Activated effector memory CD4-positive, alpha-beta T cell treated with Interleukin-2 at 50 U/mL for 16 hours (primary cell): ENCODE measurements around the gene NF1.
"Not testable (repeated sequence)": the region's sequence is repeated elsewhere in the genome, so short reads cannot be mapped to it uniquely, and the experiment has no call there.

Experiments
- DNase-seq: peaks from one replicate; pipeline ENCODE4 v3.0.0-alpha.2; 2020

Gene NF1

DNA sequence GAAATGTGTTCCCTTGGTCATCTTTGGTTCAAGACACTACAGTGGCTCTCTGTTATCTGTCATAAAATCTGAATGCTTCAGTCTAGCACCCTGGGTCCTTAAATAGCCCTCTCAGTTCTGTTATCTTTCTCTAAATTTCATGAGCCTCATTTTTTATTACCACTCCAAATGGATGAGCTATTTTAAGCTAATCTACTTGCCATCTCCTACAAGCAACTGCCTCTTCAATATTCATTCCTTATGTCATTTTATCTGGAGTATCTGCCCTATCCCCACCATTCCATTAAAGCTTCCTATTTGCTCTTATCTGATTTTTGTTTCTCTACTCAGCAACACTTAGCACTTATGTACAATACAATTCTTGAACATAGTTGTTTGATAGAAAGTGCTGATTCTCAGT lies 254.7 kb downstream of the NF1 start:
- DNase-seq, result no peak

DNA sequence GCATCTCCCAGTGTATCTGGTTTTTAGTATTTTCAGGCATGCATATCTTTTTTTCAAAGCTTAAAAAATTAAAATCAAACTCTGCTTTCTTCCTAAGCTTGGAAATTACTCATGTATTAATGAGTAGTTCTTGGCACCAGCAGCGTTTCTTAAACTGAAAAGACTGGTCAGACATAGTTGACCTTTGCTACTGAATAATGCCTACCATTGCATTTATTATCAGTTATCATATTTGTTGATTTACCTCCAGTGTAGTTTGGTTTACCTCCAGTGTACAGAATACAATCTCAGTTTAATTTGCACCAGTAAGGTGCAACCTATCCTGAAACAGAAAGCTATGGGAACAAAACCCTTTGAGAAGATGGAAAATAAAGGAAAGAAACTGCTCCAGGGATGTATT lies 261.2 kb downstream of the NF1 start:
- no peak for DNase-seq

DNA sequence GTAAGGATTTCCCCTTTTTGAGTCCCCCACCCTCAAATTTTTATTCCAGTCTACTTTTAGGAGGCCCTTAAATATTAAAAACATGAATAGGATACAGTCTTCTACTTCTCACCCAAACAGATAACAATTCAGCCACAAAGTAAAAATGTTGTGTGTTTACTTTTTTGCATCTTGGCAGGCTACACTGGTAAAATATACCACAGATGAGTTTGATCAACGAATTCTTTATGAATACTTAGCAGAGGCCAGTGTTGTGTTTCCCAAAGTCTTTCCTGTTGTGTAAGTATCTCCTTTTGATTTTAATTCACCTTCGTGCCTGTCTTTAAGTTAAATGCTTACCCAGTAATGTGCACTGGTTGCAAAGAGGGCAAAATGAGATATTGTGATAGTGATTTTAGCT lies 262.3 kb downstream of the NF1 start:
- DNase-seq, result no peak

DNA sequence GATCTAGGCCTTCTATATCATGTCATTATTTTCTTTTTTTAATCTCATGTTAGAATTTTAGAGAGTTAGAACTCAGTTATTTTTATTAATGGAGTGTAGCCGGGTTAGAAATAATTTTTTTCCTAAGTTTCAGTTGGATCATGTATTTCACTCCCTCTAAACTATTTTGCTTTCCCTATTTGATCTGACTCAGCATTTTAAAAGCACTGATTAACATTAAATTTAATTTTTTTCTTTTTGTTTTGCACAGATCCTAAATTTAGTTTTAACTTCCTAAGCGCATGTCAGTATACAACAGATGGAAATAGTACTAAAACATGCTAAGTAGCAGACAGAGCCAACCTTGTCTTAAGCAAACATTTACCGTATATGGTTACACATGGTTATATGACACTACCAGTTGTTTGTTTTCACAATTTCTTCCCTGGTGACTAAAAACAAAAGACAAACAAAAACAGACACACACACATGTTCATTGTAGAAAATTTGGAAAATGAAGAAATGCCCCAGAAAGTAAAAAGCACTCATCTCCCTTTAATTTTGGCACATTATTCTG lies 263.1 kb downstream of the NF1 start:
- DNase-seq, result no peak

DNA sequence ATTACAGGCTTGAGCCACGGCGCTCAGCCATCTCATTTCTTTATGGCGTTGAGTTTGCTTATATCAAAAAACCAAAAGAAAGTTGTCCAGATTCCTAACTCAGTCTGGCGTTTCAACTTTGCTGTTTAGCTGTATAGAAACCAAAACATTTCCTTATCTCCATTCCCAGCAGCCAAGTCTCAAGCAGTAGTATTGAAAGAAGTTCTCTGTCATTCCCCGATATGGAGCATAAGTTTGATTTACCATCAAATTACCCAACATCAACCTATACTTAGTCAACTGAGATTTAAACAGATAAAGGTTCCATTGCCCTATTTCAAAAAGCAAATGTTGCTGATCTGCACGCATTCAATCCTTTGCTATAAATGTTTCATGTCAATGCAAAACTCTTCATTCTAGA lies 269.2 kb downstream of the NF1 start:
- no peak for DNase-seq

DNA sequence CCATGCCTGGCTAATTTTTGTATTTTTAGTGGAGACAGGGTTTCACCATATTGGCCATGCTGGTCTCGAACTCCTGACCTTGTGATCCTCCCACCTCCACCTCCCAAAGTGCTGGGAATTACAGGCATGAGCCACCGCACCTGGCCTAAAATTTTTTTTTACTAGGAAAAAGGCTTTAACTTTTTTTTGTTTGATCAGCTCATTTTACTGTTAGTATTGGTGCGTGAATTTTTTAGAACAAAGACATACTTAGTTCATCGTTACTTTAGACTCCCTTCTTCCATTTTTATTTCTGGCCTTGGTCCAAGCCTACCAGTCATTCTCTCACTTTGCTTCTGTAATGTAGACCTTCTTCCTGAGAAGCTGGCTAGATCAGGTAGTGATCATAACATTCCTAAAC lies 271.3 kb downstream of the NF1 start:
- no peak for DNase-seq

DNA sequence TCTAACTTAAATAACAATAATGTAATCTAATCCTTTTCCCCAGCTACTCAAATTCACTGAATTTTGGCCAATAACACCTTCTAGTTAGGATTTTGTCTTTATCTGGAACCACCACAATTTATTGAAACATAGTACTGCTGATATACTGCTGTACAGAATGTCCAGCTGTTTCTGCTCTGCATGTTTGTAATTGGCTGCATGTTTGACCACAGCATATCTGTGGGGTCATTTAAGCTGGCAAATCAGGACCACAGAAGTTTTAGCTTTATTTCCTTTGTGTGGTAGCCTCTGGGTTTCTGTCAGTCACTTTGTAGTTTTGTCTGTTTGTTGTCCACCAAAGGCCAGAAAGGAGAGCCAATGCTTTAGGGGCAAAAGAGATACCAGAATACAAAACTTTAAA lies 274.5 kb downstream of the NF1 start:
- no peak for DNase-seq

DNA sequence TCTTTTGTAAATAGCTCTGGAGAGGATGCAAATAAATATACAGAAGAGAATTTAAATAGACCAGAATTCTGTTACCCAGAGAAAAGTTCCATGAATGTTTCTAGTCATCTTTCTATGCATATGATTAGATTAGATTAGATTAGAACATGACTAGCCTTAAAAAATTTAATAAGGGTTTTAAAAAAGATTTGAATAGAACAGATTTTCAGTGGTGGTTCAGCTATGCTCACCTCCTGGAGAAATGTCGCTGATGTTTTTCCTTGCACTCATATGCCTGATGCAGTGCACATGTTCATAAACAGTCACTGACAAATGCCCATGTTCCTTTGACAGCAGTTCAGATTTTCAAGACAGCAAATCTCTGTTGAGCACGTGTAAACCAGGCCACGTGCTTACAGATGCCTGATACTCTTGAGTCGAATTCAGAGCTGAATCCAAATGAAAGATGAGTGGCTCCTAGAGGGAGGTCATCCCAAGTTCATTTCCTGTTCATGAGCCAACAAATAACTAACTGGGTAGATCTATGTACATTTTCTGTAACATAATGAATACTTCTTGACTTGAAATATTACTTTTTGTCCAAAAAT lies 276.8 kb downstream of the NF1 start:
- no peak for DNase-seq

DNA sequence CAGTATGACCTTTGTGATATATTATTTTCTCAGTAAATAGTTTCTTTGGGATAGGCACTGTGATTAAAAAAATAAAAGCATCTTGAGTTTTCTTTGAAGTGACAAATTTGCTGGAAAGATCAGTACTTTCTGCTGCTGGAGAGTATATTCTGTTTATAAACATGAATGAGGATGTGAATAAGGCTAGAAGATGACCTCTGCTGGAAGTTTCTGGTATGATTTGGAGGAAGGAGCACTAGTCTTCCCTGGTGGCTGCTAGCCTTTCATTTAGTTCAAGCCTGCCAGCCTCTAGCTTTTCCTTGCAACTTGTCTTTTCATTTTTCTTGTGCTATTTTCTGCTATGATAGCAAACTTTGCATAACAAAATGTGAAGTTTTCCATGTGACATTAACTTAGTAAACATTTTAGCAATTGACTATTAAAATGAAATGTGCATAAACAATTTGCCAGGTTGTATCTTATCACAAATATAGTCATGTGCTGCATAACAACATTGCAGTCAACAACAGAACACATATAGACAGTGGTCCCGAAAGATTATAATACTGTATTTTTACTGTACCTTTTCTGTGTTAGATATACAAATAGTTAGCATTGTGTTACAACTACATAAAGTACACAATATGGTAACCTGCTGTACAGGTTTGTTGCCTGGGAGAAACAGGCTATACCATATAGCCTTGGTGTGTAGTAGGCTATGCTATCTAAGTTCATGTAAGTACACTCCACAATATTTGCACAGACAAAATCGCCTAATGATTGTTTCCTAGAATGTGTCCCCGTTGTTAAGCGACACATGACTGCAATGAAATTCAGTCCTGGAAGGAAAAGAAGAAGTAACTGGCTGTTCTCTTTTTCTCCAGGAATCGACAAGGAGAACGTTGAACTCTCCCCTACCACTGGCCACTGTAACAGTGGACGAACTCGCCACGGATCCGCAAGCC lies 278.6 kb downstream of the NF1 start:
- no peak for DNase-seq

DNA sequence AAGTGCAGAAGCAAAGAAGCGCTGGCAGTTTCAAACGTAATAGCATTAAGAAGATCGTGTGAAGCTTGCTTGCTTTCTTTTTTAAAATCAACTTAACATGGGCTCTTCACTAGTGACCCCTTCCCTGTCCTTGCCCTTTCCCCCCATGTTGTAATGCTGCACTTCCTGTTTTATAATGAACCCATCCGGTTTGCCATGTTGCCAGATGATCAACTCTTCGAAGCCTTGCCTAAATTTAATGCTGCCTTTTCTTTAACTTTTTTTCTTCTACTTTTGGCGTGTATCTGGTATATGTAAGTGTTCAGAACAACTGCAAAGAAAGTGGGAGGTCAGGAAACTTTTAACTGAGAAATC lies 279.3 kb downstream of the NF1 start:
- no peak for DNase-seq

DNA sequence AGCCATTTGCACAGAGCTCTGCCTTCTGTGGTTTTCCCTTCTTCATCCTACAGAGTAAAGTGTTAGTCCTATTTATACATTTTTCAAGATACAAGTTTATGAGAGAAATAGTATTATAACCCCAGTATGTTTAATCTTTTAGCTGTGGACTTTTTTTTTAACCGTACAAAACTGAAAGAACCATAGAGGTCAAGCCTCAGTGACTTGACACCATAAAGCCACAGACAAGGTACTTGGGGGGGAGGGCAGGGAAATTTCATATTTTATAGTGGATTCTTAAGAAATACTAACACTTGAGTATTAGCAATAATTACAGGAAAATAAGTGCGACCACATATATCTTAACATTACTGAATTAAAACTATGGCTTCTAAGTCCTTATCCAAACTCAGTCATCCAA lies 279.7 kb downstream of the NF1 start:
- no peak for DNase-seq

DNA sequence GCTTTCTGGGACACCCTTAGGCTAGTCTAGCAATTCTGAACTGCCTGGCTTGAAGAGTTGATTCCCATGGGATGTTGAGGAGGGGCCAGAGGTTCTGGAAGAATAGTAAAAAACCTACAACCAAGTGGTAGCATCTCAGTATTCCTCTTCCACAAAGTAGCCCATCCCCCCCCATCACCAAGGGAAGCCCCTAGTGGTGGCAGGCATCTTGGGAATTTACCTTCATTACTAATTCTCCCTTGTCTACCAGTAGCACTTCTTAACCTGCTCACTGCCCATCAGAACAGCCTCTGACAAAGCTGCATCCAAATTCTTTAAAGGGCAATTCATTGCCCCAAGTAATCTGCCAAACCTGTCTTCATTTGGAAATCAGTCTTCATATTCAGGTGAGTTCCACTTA lies 283.9 kb downstream of the NF1 start:
- DNase-seq, result no peak

DNA sequence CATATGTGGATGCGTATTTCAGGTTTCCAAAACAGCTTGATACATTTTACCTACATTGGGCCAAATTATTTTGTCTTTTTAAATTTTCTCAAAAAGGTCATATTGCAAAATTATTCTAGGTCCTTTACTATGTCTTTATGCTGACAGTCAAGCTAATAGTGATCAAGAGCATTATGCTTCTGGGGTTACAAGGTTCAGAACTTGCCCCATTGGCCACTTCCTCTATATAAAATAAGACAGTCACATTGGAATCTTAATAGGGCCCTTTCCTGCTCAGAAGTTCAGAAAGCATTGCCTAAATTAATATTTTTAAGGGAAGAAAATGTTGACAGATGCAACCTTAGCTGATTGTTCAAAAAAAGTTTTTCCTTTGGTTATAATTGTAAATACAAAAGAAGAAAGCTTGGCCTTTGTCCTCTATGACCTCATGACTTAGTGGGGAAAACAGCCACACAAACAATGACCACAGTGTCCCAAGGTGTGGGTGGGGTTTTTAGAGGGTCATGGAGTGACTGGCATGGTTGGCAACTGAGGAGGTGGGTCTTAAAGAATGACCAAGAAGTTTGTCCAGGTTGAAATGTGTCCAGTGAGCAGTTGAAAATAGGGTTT lies 284.9 kb downstream of the NF1 start:
- DNase-seq, result no peak

DNA sequence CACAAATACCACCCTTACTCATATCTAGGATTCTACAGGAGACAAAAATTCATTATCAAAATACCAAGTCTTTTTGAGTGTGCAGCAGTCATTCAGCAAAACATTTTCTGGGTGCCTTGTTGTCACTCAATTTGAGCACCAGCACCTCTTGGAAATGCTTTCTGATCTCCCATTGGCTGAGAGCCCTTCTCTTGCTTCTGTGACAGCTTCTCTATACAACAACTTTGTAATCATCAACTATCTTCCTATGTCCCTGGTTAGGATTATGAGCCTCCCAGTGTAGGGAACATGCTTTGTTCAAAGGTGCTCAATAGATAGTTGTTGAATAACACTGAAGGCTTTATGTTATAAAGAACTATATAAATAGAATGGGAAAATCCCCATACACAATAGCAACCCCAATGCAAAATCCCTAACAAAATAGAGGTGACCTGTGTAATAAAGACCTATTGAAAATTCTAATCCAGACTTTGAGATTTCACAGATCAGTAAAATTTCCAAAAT lies 286.4 kb downstream of the NF1 start:
- DNase-seq, result no peak

DNA sequence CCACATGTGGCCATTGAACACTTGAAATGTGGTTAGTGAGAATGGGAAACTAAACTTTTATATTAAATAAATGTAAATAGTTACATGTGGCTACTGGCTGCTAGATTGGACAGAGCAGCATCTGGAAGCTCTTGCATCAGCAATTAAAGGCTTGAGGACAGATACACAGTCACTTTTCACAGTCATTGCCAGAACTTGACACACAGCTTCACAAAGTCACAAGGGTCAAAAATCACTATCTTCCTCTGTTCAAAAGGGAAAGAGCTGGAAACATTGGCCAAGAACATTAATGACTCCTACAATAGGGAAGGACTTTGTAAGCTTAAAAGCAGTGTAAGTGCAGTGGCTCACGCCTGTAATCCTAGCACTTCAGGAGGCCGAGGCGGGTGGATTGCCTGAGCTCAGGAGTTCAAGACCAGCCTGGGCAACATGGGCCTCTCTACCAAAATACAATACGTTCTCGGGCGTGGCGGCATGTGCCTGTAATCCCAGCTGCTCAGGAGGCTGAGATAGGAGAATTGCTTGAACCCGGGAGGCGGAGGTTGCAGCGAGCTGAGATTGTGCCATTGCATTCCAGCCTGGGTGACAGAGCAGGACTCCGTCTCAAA lies 288.0 kb downstream of the NF1 start:
- DNase-seq, result not testable (repeated sequence)

DNA sequence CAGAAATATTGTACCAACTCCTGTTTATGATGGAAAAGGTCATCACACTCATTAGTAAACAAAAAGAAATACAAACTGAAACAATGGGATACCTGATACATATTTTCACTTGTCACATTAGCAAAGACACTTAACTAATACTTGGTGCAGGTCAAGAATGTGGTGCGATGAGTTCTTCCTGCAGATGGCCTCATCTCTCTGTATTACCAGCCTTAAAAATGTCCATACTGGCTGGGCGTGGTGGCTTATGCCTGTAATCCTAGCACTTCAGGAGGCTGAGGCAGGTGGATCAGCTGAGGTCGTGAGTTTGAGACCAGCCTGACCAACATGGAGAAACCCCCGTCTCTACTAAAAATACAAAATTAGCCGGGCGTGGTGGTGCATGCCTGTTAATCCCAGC lies 288.7 kb downstream of the NF1 start:
- DNase-seq, result not testable (repeated sequence)

DNA sequence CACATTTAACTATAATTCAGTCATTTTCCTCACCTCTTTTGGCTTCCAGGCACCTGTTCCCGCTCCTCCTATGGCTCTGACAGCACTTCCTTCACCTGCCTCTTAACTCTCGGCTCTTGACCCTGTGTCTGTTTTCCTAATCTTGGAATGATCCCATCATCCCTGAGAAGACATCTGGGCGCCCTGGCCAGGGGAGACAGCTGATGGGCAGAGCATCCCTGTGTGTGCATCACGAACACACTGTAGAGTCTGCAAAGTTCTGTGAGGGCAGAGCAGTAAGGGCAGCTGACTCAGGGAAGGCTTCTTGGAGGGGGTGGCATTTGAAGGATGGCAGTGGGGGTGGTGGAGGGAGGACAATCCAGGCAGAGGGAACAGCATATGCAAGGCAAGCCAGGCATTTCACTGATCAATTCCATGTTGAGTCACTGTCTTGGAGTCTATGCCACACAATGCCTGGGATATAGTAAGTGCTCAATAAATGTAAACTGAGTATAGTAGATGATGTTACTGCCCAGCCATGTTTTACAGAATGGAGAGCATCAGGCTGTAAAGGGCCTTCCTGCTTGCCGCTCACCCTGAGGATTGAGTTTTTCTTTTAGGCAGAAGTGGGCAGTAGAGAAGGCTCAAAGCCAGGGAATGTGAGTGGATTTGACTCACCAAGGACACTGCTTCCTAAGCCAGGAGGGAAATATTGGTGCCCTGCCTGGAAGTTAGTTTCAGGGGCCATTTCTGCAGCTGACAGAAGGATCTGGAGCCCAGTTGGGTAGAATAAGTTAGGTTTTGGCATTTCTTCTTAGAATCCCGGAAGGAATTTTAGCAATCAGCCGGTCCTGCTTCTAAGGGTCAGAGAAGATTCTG lies 290.9 kb downstream of the NF1 start:
- DNase-seq, result no peak

DNA sequence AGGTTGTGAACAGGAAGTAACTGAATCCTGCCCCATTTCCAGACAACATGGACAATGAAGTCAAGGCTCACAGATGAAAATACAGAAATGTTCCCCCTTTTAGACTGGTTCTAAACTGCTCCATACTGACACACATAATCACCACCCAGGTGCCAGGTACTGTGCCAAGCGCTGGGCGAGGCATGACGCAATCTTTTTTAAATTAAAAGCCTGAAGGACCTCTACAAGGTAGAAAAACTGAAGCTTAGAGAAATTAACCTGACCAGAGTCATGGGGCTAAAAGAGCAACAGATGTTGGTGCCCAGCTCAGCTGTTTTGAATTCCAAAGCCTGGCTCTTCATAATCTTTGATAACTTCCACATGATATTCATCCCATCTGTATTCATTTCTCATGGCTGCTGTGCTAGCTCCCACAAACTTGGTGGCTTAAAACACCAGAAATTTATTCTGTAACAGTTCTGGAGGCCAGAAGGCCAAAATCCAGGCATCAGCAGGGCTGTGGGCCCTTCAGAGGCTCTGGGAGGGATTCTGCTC lies 291.8 kb downstream of the NF1 start:
- DNase-seq, result no peak

DNA sequence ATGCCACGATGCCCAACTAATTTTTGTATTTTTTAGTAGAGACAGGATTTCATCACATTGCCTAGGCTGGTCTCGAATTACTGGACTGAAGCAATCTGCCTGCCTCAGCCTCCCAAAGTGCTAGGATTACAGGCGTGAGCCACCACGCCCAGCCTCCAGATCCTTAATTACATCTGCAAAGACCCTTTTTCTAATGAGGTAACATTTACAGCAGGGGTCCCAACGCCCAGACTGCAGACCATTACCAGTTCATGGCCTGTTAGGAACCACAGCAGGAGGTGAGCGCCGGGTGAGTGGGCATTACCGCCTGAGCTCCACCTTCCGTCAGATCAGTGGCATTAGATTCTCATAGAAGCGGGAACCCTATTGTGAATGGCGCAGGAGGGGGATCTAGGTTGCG lies 292.7 kb downstream of the NF1 start:
- no peak for DNase-seq

DNA sequence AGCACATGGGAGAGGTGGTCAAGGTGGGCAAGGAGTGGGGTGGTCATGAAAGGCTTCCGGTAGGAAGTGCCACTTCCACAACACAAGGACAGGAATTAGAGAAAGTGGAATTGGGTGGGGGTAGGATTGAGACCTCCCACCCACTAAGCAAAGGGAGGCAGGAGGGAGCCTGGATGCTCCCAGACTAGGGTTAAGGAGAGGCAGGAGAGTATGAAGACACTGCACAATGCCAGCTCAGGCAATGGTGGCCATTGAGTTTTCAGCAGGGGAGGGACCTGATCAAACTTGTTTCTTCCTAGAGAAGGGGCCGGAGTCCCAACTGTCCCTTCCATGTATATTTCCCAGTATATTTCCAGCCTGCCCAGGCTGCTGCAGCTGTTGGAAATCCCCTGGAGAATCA lies 293.6 kb downstream of the NF1 start:
- DNase-seq, result no peak

DNA sequence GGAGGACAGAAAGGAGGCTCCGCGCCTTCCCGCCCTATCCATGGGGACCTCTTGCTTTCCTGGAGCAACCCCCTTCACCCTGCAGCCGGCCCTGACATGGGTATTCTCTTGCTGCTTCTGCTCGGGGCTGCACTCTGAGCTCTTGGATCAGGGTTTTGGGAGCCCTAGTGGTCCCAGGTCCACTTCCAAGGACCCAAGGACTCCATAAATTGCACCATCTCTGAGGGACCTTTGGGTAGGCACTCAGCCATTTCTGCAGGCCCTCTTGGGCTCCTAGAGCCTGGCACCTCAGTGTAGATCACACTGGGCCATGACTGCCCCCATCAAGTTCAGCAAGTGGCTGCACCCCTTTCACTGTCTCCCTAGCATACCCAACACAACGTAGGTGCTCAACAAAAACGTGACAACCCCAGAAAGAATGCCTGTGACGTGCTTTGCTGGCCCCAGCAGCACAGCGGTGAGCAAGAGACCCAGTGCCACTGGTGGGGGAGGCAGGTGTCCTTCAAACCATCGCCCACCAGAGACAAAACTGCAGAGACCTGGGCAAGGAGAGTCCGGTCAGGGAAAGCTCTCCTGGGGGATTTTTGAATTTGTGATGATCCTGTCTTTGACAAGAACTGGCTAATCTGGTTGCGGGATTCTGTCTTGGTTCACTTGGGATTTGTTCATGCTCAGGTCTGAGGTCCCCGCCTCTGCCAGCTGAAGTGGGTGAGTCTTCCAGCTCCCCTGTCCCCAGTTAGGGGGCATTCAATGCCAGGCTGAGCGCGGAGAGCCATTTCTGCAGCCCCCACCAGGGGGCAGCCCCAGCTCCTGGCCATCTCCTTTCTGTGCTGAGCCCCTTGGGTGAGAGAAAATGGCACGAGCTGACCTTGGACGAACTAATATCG lies 294.2 kb downstream of the NF1 start:
- DNase-seq, result peak; percentile 20
